Skeletal muscle tissue (tissue), 4 donors: Measurements from ENCODE around the gene KLK8. TPM values are rescaled to one million over a fixed set of nuclear protein-coding genes. Genes with fewer than 3 reads are reported as not detected.

Source experiments
- H3K27ac ChIP-seq: one replicate; pipeline ENCODE4 v1.7.0; 2013; ENCODE audit warnings: mild to moderate bottlenecking, low read depth, low read length, inconsistent platforms
- H3K27me3 ChIP-seq, 3 donors: one replicate each; pipeline ENCODE4 v1.7.0; 2013; ENCODE audit warnings: low read length in 3 of 3; ENCODE audit not compliant: control insufficient read depth in 3 of 3, insufficient read depth in 3 of 3
- H3K36me3 ChIP-seq, 3 donors: one replicate each; pipeline ENCODE4 v1.7.0; 2013; ENCODE audit warnings: low read length in 3 of 3; ENCODE audit not compliant: control insufficient read depth in 3 of 3, insufficient read depth in 3 of 3
- H3K4me1 ChIP-seq, 3 donors: one replicate each; pipeline ENCODE4 v1.7.0; 2013; ENCODE audit warnings: low read length in 3 of 3, mild to moderate bottlenecking in 3 of 3; ENCODE audit not compliant: control insufficient read depth in 3 of 3, insufficient read depth in 3 of 3
- H3K4me3 ChIP-seq, 3 donors: one replicate each; pipeline ENCODE4 v1.7.0; 2013; ENCODE audit warnings: low read length in 3 of 3
- H3K9ac ChIP-seq, 3 donors: one replicate each; pipeline ENCODE4 v1.7.0; 2013; ENCODE audit warnings: low read length in 3 of 3, mild to moderate bottlenecking in 3 of 3, moderate library complexity in 2 of 3, low read depth in 1 of 3
- H3K9me3 ChIP-seq, 3 donors: one replicate each; pipeline ENCODE4 v1.7.0; 2013; ENCODE audit warnings: low read length in 3 of 3; ENCODE audit not compliant: control insufficient read depth in 3 of 3
- total RNA-seq: library from RNA; depleted of rRNA; stranded (reverse); fragments of >200 nt; gene quantifications from one replicate; pipeline ENCODE4 v1.2.3, GENCODE V29; 2014
- donor health status: Osteomylitis.

Gene KLK8
- total RNA-seq, 1 donor from 2014 or later: not detected

DNA sequence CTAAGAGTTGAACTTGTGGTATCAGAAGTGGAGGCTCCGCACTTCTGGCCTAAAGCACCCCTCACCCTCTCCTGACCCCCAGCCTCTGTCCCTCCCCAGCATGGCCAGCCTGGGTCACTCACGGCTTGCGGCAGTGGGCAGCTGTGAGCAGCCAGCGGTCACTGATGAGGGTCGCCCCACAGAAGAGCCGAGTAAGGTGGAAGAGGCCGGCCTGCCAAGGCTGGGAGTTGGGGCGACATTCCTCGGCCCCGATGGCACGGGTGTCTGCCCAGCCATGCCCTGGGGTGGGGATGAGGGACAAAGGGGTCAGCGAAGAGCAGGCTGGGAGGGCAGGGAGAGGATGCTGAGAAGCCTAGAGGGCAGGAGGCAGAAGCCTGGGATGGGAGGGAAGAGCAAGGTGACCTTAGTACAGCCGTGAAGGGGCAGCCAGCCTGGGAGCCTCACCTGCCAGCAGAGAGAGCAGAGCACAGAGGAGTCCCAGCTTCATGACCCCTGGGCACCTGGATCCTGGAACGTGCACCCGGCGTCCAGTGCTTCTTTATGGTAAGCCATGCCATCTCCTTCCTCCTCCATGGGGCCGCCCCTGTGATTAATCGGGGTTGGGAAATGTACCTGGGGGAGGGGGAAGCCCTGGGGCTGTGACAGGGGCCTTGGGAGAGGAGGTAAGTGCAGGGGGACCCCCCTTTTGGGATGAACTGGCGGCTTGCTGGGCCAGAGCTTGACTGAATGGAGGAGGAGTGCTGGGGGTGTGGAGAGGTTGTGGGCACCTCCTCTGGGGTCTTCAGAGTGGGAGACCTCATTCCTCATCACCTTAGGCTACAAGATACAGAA lies 7.9 kb upstream of the KLK8 start:
- Histone ChIP-seq H3K4me1 (no peaks in the 10 kb centered on the region), H3K27ac (no peak overlapping the region), H3K9ac (no peak overlapping the region), H3K27me3 (peaks cover 2 to 24% (median 13%) of the 10 kb centered on the region in 3 donors), H3K9me3 (no peaks in the 10 kb centered on the region), H3K4me3 (no peak overlapping the region), H3K36me3 (no peaks in the 10 kb centered on the region)

DNA sequence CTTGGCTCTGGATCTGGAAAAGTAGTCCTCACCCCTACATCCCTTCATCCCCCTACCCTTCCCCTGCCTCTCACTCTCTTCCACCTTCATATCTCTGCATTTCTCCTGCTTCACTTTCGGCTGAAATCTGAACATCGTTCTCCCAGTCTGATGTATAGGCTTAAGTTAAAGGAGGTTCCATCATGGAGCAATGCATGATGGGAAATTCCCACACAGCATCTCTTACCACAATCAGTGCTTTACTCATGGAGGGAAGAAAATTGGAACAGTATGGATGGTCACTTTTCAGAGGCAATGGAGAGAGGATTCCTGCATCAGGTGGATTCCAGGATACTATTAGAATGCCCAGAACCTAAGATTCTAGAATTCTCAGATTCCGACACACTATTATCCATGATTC lies 6.1 kb upstream of the KLK8 start:
- H3K27me3 ChIP-seq: peaks cover 0 to 23% (median 4%) of the 10 kb centered on the region in 3 donors
- H3K4me3 ChIP-seq: no peak overlapping the region
- H3K27ac ChIP-seq: no peak overlapping the region
- H3K36me3 ChIP-seq: no peaks in the 10 kb centered on the region
- no peaks in the 10 kb centered on the region for H3K4me1 ChIP-seq
- H3K9me3 ChIP-seq: peaks cover 0 to 2% (median 0%) of the 10 kb centered on the region in 3 donors
- H3K9ac ChIP-seq: no peak overlapping the region

DNA sequence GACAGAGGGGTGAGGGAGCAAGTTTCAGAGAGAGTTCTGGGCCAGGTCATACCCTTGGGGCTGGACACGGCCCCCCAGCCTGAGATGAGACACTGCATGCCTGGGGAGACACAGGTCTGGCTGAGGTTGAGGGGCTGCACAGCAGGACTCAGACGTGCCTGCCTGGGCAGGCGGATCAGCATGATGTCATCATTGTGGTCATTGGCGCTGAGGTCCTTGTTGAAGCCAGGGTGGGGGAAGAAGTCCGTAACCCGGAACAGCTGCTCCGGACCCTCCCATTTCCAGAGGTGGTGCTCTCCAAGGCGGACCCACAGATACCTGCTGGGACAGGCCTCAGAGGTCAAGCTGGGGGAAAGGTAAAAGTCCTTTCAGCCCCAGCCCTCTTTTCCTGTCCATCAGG lies 5.0 kb upstream of the KLK8 start:
- Histone ChIP-seq H3K4me3 (no peak overlapping the region), H3K27ac (no peak overlapping the region), H3K4me1 (no peaks in the 10 kb centered on the region), H3K9me3 (peaks cover 0 to 2% (median 0%) of the 10 kb centered on the region in 3 donors), H3K27me3 (peaks cover 0 to 26% (median 10%) of the 10 kb centered on the region in 3 donors), H3K36me3 (no peaks in the 10 kb centered on the region), H3K9ac (no peak overlapping the region)

DNA sequence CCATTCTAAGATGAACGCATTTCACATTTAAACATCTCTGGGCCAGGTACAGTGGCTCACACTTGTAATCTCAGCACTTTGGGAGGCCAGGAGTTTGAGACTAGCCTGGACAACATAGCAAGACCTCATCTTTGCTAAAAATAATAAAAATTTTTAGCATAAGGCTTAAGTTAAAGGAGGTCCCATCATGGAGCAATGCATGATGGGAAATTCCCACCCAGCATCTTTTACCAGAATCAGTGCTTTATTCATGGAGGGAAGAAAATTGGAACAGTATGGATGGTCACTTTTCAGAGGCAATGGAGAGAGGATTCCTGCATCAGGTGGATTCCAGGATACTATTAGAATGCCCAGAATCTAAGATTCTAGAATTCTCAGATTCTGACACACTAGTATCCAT lies 3.8 kb upstream of the KLK8 start:
- no peaks in the 10 kb centered on the region for H3K36me3 ChIP-seq
- no peak overlapping the region for H3K4me3 ChIP-seq
- H3K27ac ChIP-seq: no peak overlapping the region
- peaks cover 0 to 33% (median 18%) of the 10 kb centered on the region in 3 donors for H3K27me3 ChIP-seq
- H3K4me1 ChIP-seq: no peaks in the 10 kb centered on the region
- peaks cover 0 to 4% (median 0%) of the 10 kb centered on the region in 3 donors for H3K9me3 ChIP-seq
- H3K9ac ChIP-seq: no peak overlapping the region

DNA sequence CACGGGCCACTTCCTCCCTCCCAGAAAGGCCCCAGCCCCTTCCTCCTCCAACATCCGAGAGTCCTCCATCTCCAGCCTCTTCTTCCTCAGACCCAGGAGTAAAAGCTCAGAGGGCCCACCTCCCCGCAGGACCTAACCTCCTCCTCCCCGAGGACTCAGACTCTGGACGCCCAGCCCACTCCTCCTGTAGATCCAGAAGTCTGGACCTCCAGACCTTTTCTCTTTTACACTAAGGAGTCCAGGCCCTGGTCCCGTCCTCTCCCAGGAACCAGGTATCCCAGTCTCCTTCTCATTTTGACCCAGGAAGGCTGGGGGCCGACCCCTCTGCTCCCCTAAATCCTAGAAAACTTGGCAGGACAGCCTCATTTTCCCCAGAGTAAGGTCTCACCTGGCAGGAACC lies 1.9 kb upstream of the KLK8 start:
- Histone ChIP-seq H3K4me3 (no peak overlapping the region), H3K27me3 (peaks cover 0 to 34% (median 20%) of the 10 kb centered on the region in 3 donors), H3K4me1 (no peaks in the 10 kb centered on the region), H3K9ac (no peak overlapping the region), H3K27ac (no peak overlapping the region), H3K36me3 (no peaks in the 10 kb centered on the region), H3K9me3 (peaks cover 0 to 4% (median 0%) of the 10 kb centered on the region in 3 donors)

DNA sequence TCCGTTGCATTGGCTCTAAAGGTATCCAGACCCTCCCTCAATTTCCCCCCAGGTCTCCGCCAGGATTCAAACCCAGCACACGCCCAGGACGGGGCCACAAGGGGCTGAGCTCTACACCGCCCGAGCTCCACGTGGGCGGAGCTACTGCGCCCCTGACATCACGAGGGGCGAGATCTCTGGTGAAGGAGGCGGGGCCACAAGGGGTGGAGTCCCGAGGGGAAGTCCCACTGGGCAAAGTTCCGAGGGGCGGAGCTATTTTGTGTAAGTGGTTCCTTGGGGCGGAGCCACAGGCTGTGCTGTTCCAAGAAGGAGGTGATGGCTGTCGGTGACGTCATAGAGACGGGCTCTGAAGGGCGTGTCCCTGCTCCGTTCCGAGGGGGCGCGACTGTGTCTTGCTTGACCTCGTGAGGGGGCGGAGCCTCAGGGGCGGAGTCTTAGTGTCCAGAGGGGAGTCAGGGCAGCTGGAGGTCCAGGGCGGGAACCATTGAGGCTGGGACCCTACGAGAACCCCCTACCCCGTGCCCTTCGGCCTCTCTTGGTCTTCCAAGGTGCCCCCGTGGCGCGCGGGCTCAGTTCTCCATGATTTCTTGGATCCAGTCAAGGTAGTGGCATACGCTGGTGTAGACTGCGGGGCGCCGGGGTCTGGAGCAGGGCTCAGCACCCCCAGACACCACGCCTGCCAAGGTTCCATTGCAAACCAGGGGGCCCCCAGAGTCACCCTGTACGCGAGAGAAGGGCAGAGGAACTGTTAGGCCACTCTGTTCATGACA lies 1.3 kb upstream of the KLK8 start:
- Histone ChIP-seq H3K4me1 (no peaks in the 10 kb centered on the region), H3K27ac (no peak overlapping the region), H3K4me3 (no peak overlapping the region), H3K9me3 (peaks cover 0 to 4% (median 0%) of the 10 kb centered on the region in 3 donors), H3K36me3 (no peaks in the 10 kb centered on the region), H3K27me3 (peaks cover 0 to 34% (median 20%) of the 10 kb centered on the region in 3 donors), H3K9ac (no peak overlapping the region)

DNA sequence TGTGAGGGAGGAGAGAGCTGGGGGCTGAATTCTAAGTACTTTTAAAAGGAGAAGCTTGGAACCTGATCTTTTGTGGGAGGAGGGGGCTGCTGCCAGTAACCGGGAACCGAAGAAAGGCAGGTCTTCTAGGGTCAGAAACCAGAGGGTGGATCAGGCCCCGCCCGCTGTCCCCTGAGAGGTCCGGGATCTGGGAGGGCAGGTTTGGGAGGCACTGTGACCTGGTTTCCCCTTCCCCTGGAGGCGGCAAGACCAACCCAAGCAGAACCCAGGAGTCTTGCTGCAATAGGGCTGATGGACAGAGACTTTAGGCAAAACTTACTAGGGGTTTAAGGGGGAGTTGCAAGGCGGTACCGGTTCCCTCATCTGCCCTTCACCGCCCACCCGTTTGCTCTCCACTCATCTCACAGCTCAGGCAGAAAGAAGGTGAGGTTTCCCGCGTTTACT lies 707 bp upstream of the KLK8 start:
- Histone ChIP-seq H3K36me3 (no peaks in the 10 kb centered on the region), H3K4me1 (no peaks in the 10 kb centered on the region), H3K27me3 (peaks cover 0 to 34% (median 19%) of the 10 kb centered on the region in 3 donors), H3K4me3 (no peak overlapping the region), H3K9me3 (peaks cover 0 to 4% (median 0%) of the 10 kb centered on the region in 3 donors), H3K27ac (no peak overlapping the region), H3K9ac (no peak overlapping the region)

DNA sequence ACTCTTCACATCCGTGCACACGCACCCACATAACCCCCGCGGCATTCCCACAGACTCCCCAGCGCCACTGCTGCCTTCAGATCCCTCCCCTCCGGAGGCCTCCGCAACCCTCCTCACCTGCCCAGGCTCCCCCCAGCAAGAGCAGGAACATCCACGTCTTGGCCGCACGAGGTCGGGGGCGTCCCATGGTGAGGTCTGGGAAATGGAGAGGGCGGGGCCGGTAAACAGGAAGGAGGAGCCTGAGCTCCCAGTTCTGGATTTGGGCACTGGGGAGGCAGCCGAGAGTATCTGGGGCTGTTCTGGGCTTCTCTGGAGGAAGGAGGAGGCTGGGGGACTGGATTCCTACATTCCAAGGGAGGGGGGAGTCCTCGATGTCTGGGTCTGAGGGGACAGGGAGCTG lies 423 bp downstream of the KLK8 start:
- Histone ChIP-seq H3K9me3 (peaks cover 0 to 4% (median 0%) of the 10 kb centered on the region in 3 donors), H3K4me1 (no peaks in the 10 kb centered on the region), H3K4me3 (no peak overlapping the region), H3K27me3 (peaks cover 0 to 26% (median 17%) of the 10 kb centered on the region in 3 donors), H3K27ac (no peak overlapping the region), H3K36me3 (no peaks in the 10 kb centered on the region), H3K9ac (no peak overlapping the region)

DNA sequence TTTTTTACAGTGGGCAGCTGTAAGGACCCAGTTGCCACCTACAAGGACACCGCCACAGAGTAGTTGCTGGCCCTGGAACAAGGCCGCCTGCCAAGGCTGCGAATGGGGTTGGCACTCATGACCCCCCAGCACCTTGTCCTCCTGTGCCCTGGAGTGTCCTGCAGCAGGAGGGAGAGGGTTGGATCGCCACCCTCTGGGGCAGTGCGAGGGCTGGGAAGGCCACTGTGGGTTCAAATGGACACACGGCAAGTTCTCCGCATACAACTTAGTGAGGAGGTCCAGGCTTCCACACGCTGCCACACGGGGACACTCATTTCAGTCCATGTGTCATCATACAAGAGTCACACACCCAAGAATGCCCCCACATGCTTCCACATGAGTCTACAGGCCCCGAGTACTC lies 978 bp downstream of the KLK8 start:
- no peak overlapping the region for H3K27ac ChIP-seq
- H3K4me3 ChIP-seq: no peak overlapping the region
- no peaks in the 10 kb centered on the region for H3K4me1 ChIP-seq
- peaks cover 0 to 27% (median 17%) of the 10 kb centered on the region in 3 donors for H3K27me3 ChIP-seq
- no peaks in the 10 kb centered on the region for H3K36me3 ChIP-seq
- peaks cover 0 to 6% (median 0%) of the 10 kb centered on the region in 3 donors for H3K9me3 ChIP-seq
- no peak overlapping the region for H3K9ac ChIP-seq

DNA sequence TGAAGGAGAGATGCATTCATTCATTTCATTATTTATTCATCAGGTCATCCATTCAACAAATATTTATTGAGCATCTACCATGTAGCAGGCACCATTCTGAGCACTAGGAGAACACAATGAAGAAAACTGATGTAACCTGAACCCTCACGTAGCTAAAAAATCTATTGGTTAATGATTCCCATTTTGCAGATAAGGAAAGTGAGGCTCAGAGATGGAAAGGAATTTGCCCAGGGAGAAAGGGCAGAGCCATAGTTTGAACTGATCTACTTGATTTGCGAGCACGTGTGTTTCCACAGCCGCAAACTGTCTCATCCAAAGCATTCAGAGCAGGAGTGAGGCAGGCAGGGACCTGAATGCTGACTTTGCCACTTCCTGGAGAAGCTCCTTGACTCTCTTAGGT lies 2.7 kb downstream of the KLK8 start:
- Histone ChIP-seq H3K4me3 (no peak overlapping the region), H3K9ac (no peak overlapping the region), H3K9me3 (peaks cover 0 to 6% (median 3%) of the 10 kb centered on the region in 3 donors), H3K27ac (no peak overlapping the region), H3K36me3 (no peaks in the 10 kb centered on the region), H3K4me1 (no peaks in the 10 kb centered on the region), H3K27me3 (peaks cover 0 to 23% (median 17%) of the 10 kb centered on the region in 3 donors)
